Liver (tissue), 3 donors: ENCODE data around the gene DNPEP.

Source experiments
- EGR1 ChIP-seq, 2 donors: IDR thresholded peaks; 2 replicates each; pipeline ENCODE4 v1.6.1; 2016 to 2018; ENCODE audit warnings: antibody characterized with exemption in 2 of 2, low read depth in 2 of 2
- FOXA1 ChIP-seq: IDR thresholded peaks from 2 replicates; pipeline ENCODE4 v1.6.1; 2016; ENCODE audit warnings: antibody characterized with exemption
- MAX ChIP-seq: IDR thresholded peaks from 2 replicates; pipeline ENCODE4 v1.6.1; 2016; ENCODE audit warnings: antibody characterized with exemption
- NR2F2 ChIP-seq: IDR thresholded peaks from 2 replicates; pipeline ENCODE4 v1.6.1; 2016; ENCODE audit warnings: antibody characterized with exemption
- RAD21 ChIP-seq, 2 donors: IDR thresholded peaks; 2 replicates each; pipeline ENCODE4 v1.6.1; 2016; ENCODE audit warnings: antibody characterized with exemption in 2 of 2, mild to moderate bottlenecking in 2 of 2
- RXRA ChIP-seq, 2 donors: IDR thresholded peaks; 2 replicates each; pipeline ENCODE4 v1.6.1; 2017 to 2018; ENCODE audit warnings: antibody characterized with exemption in 2 of 2, mild to moderate bottlenecking in 1 of 2
- TAF1 ChIP-seq: conservative IDR thresholded peaks from 2 replicates; pipeline ENCODE4 v1.6.1; 2016; ENCODE audit warnings: antibody characterized with exemption, mild to moderate bottlenecking
- TF ChIP-seq, protein P1 (sequence below): fragments of 150-350 bp; IDR thresholded peaks from 2 replicates; pipeline ENCODE4 v1.5.1; 2017; ENCODE audit warnings: improper control_type of control experiment, low read depth, low read length; ENCODE audit not compliant: missing input control
- TF ChIP-seq, protein P2 (sequence below): IDR thresholded peaks from 2 replicates; pipeline ENCODE4 v1.6.1; 2016; ENCODE audit warnings: antibody characterized with exemption, mild to moderate bottlenecking
- donor health status: healthy.
- donor health status: healthy.

- TF ChIP-seq MAX = no peak
- TF ChIP-seq, protein P1, sequence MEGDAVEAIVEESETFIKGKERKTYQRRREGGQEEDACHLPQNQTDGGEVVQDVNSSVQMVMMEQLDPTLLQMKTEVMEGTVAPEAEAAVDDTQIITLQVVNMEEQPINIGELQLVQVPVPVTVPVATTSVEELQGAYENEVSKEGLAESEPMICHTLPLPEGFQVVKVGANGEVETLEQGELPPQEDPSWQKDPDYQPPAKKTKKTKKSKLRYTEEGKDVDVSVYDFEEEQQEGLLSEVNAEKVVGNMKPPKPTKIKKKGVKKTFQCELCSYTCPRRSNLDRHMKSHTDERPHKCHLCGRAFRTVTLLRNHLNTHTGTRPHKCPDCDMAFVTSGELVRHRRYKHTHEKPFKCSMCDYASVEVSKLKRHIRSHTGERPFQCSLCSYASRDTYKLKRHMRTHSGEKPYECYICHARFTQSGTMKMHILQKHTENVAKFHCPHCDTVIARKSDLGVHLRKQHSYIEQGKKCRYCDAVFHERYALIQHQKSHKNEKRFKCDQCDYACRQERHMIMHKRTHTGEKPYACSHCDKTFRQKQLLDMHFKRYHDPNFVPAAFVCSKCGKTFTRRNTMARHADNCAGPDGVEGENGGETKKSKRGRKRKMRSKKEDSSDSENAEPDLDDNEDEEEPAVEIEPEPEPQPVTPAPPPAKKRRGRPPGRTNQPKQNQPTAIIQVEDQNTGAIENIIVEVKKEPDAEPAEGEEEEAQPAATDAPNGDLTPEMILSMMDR = no peak
- TF ChIP-seq FOXA1 = no peak
- TF ChIP-seq RXRA (IDR thresholded peaks at IDR 0.05) = no peak
- TF ChIP-seq, protein P2, sequence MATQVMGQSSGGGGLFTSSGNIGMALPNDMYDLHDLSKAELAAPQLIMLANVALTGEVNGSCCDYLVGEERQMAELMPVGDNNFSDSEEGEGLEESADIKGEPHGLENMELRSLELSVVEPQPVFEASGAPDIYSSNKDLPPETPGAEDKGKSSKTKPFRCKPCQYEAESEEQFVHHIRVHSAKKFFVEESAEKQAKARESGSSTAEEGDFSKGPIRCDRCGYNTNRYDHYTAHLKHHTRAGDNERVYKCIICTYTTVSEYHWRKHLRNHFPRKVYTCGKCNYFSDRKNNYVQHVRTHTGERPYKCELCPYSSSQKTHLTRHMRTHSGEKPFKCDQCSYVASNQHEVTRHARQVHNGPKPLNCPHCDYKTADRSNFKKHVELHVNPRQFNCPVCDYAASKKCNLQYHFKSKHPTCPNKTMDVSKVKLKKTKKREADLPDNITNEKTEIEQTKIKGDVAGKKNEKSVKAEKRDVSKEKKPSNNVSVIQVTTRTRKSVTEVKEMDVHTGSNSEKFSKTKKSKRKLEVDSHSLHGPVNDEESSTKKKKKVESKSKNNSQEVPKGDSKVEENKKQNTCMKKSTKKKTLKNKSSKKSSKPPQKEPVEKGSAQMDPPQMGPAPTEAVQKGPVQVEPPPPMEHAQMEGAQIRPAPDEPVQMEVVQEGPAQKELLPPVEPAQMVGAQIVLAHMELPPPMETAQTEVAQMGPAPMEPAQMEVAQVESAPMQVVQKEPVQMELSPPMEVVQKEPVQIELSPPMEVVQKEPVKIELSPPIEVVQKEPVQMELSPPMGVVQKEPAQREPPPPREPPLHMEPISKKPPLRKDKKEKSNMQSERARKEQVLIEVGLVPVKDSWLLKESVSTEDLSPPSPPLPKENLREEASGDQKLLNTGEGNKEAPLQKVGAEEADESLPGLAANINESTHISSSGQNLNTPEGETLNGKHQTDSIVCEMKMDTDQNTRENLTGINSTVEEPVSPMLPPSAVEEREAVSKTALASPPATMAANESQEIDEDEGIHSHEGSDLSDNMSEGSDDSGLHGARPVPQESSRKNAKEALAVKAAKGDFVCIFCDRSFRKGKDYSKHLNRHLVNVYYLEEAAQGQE = no peak
- no peak for TF ChIP-seq RAD21 (IDR thresholded peaks at IDR 0.05)
- TF ChIP-seq EGR1 (IDR thresholded peaks at IDR 0.05; ENCODE audit: low read depth in 2 of 2) = no peak
- no peak for TF ChIP-seq NR2F2
- TF ChIP-seq TAF1 = no peak
These were observed 49.4 kb upstream of the DNPEP start for GRCh38 chr2:219437141-219437540.
